GM12865 (cell line): Measurements from ENCODE around the gene ETNPPL.

Experiments
- DNase-seq: peaks from one replicate; pipeline ENCODE4 v3.0.0; 2010; ENCODE audit warnings: low read depth
- H3K4me3 ChIP-seq: 2 replicates; pipeline ENCODE4 v1.5.1; 2011; ENCODE audit warnings: mild to moderate bottlenecking, low read depth, low read length, control low read depth
- CTCF ChIP-seq: IDR thresholded peaks from 2 replicates; pipeline ENCODE4 v1.5.1; 2011; ENCODE audit warnings: low read length, control low read depth, low read depth, inconsistent platforms; ENCODE audit not compliant: insufficient read depth; ENCODE audit errors: missing control alignments

Gene ETNPPL

GRCh38 chr4:108795733-108796132 lies 32.9 kb upstream of the ETNPPL start:
- no peak for DNase-seq
- TF ChIP-seq CTCF = no peak
- no peak overlapping the region for H3K4me3 ChIP-seq

- H3K4me3 ChIP-seq = no peak overlapping the region
- no peak for TF ChIP-seq CTCF
- DNase-seq = no peak
These were observed 31.3 kb upstream of the ETNPPL start for GRCh38 chr4:108794136-108794535.

GRCh38 chr4:108793415-108793814 lies 30.6 kb upstream of the ETNPPL start:
- H3K4me3 ChIP-seq = no peak overlapping the region
- DNase-seq = no peak
- TF ChIP-seq CTCF = no peak

GRCh38 chr4:108788731-108789130 lies 25.9 kb upstream of the ETNPPL start:
- TF ChIP-seq CTCF = no peak

GRCh38 chr4:108787724-108788123 lies 24.9 kb upstream of the ETNPPL start:
- DNase-seq = no peak
- H3K4me3 ChIP-seq = no peak overlapping the region
- TF ChIP-seq CTCF = no peak

More at GRCh38 chr4:108788731-108789130, 25.9 kb upstream of the ETNPPL start:
- H3K4me3 ChIP-seq = no peak overlapping the region
- no peak for DNase-seq

GRCh38 chr4:108787106-108787505 lies 24.3 kb upstream of the ETNPPL start:
- no peak overlapping the region for H3K4me3 ChIP-seq
- TF ChIP-seq CTCF = no peak
- DNase-seq = no peak

- H3K4me3 ChIP-seq = no peak overlapping the region
- TF ChIP-seq CTCF = no peak
- DNase-seq = no peak
These were observed 23.5 kb upstream of the ETNPPL start for GRCh38 chr4:108786351-108786750.
